ENCODE results near the gene PLCH1.
A peak's percentile ranks its signal among the peaks of the same experiment; 100 is the strongest.

PLCH1 gene

GRCh38 chr3:155465664-155466063 is 279.2 kb downstream of the PLCH1 start:
- no peak for DNase-seq (ENCODE audit: low read depth)

- DNase-seq (ENCODE audit: low read depth): no peak
Measured at GRCh38 chr3:155462672-155463071, 282.2 kb downstream of the PLCH1 start.

GRCh38 chr3:155457591-155457990 is 287.3 kb downstream of the PLCH1 start:
- DNase-seq (ENCODE audit: low read depth): no peak

- DNase-seq (ENCODE audit: low read depth): no peak
Measured at GRCh38 chr3:155455765-155456164, 289.1 kb downstream of the PLCH1 start.

- no peak for DNase-seq (ENCODE audit: low read depth)
Measured at GRCh38 chr3:155453512-155453911, 291.4 kb downstream of the PLCH1 start.

GRCh38 chr3:155449613-155450267 is 295.1 kb downstream of the PLCH1 start:
- DNase-seq (ENCODE audit: low read depth): peak; percentile 36

- no peak for DNase-seq (ENCODE audit: low read depth)
Measured at GRCh38 chr3:155448531-155448930, 296.3 kb downstream of the PLCH1 start.

- DNase-seq (ENCODE audit: low read depth): no peak
Measured at GRCh38 chr3:155446366-155446765, 298.5 kb downstream of the PLCH1 start.

- DNase-seq (ENCODE audit: low read depth): no peak
Measured at GRCh38 chr3:155444771-155445170, 300.1 kb downstream of the PLCH1 start.

GRCh38 chr3:155443815-155444214 is 301.1 kb downstream of the PLCH1 start:
- DNase-seq (ENCODE audit: low read depth): no peak

GRCh38 chr3:155442072-155442471 is 302.8 kb downstream of the PLCH1 start:
- no peak for DNase-seq (ENCODE audit: low read depth)

- DNase-seq (ENCODE audit: low read depth): no peak
Measured at GRCh38 chr3:155441506-155441905, 303.4 kb downstream of the PLCH1 start.

- no peak for DNase-seq (ENCODE audit: low read depth)
Measured at GRCh38 chr3:155441026-155441425, 303.8 kb downstream of the PLCH1 start.

- DNase-seq (ENCODE audit: low read depth): no peak
Measured at GRCh38 chr3:155435821-155436220, 309.1 kb downstream of the PLCH1 start.

- DNase-seq (ENCODE audit: low read depth): no peak
Measured at GRCh38 chr3:155431856-155432570, 312.9 kb downstream of the PLCH1 start.

GRCh38 chr3:155428563-155428962 is 316.3 kb downstream of the PLCH1 start:
- peak; percentile 47 for DNase-seq (ENCODE audit: low read depth)

- no peak for DNase-seq (ENCODE audit: low read depth)
Measured at GRCh38 chr3:155426524-155427230, 318.2 kb downstream of the PLCH1 start.

- no peak for DNase-seq (ENCODE audit: low read depth)
Measured at GRCh38 chr3:155425396-155425795, 319.5 kb downstream of the PLCH1 start.

- DNase-seq (ENCODE audit: low read depth): no peak
Measured at GRCh38 chr3:155424323-155424710, 320.6 kb downstream of the PLCH1 start.

- DNase-seq (ENCODE audit: low read depth): no peak
Measured at GRCh38 chr3:155423526-155424322, 321.1 kb downstream of the PLCH1 start.

- no peak for DNase-seq (ENCODE audit: low read depth)
Measured at GRCh38 chr3:155420881-155421486, 323.9 kb downstream of the PLCH1 start.

- no peak for DNase-seq (ENCODE audit: low read depth)
Measured at GRCh38 chr3:155420406-155420805, 324.5 kb downstream of the PLCH1 start.
